Endothelial cell of umbilical vein (primary cell): Measurements from ENCODE around the gene CLTCL1. TPM values are rescaled to one million over a fixed set of nuclear protein-coding genes. Genes with fewer than 3 reads are reported as not detected.

Experiments
- BruUV-seq: library from RNA; stranded (reverse); fragments of 400-500 nt; replicated peaks from 2 replicates; lab custom pipeline; 2021; lab: Mats Ljungman, UMichigan
- CTCF ChIA-PET: fragments of 300-600, 350-600 bp; sonication (Branson Sonifier 250); formaldehyde crosslinking; loops from one replicate; lab custom pipeline; 2021; ENCODE audit warnings: antibody characterized with exemption, inconsistent platforms; lab: Charles Lee
- POLR2A ChIA-PET: fragments of 300-600, 350-600 bp; sonication (Branson Sonifier 250); formaldehyde crosslinking; loops from one replicate; lab custom pipeline; 2021; ENCODE audit warnings: antibody characterized with exemption, inconsistent platforms; lab: Charles Lee
- DNase-seq: peaks from one replicate; pipeline ENCODE4 v3.0.0-alpha.2; 2011; ENCODE audit warnings: low read depth, low spot score
- FAIRE-seq: peaks from 2 replicates; lab custom pipeline; 2011; peaks lifted over from hg19 to GRCh38; lab: Jason Lieb, UNC
- H2AFZ ChIP-seq: 2 replicates; pipeline ENCODE4 v1.6.0; 2012; ENCODE audit warnings: low read depth, low read length, control low read depth, inconsistent platforms
- H3K27ac ChIP-seq: 2 replicates; pipeline ENCODE4 v1.5.1; 2011; ENCODE audit warnings: low read depth, mild to moderate bottlenecking, control low read depth, low read length, moderate library complexity; ENCODE audit not compliant: insufficient read depth
- H3K27me3 ChIP-seq, 2 experiments: 2 replicates each; pipeline versions ENCODE4 v1.6.0 to v1.6.1; 2011; ENCODE audit warnings: low read length in 2 of 2, mixed read lengths in 1 of 2; ENCODE audit not compliant: control insufficient read depth in 2 of 2, insufficient read depth in 2 of 2
- H3K36me3 ChIP-seq, 2 experiments: 2 replicates in 1 of 2; 3 replicates in 1 of 2; pipeline ENCODE4 v1.5.1; 2011; ENCODE audit warnings: low read length in 2 of 2, mild to moderate bottlenecking in 1 of 2, moderate library complexity in 1 of 2; ENCODE audit not compliant: control insufficient read depth in 2 of 2, insufficient read depth in 2 of 2; ENCODE audit errors: extremely low read depth in 1 of 2
- H3K4me1 ChIP-seq: 3 replicates; pipeline ENCODE4 v1.5.1; 2011; ENCODE audit warnings: mild to moderate bottlenecking, low read length; ENCODE audit not compliant: control insufficient read depth, insufficient read depth; ENCODE audit errors: extremely low read depth
- H3K4me2 ChIP-seq: 2 replicates; pipeline ENCODE4 v1.6.1; 2011; ENCODE audit warnings: low read length, control low read depth, mixed read lengths; ENCODE audit not compliant: insufficient read depth
- H3K4me3 ChIP-seq, 3 experiments: fragments of 200-600 bp in 1 of 3; sonication (generic), shearing (Covaris generic) in 1 of 3; replicated peaks in 1 of 3; 2 replicates each; pipeline ENCODE4 v1.5.1; 2011 to 2016; ENCODE audit warnings: control low read depth in 3 of 3, low read length in 3 of 3, mild to moderate bottlenecking in 2 of 3, inconsistent platforms in 1 of 3, low read depth in 1 of 3, moderate library complexity in 1 of 3; ENCODE audit not compliant: insufficient read depth in 1 of 3
- H3K79me2 ChIP-seq: 2 replicates; pipeline ENCODE4 v1.6.0; 2012; ENCODE audit warnings: low read length, inconsistent platforms; ENCODE audit not compliant: control insufficient read depth, insufficient read depth
- H3K9ac ChIP-seq: replicated peaks from 2 replicates; pipeline ENCODE3; 2011; ENCODE audit warnings: low read length, control low read depth; ENCODE audit not compliant: insufficient read depth; ENCODE audit errors: extremely low read depth
- H3K9me1 ChIP-seq: replicated peaks from 3 replicates; pipeline ENCODE4 v1.6.0; 2011; ENCODE audit warnings: mild to moderate bottlenecking, low read length; ENCODE audit not compliant: control insufficient read depth, insufficient read depth; ENCODE audit errors: extremely low read depth
- H3K9me3 ChIP-seq: replicated peaks from 2 replicates; pipeline ENCODE4 v1.5.1; 2012; ENCODE audit warnings: low read length, inconsistent platforms; ENCODE audit not compliant: control insufficient read depth, insufficient read depth
- H4K20me1 ChIP-seq: replicated peaks from 2 replicates; pipeline ENCODE3; 2011; ENCODE audit warnings: mild to moderate bottlenecking, low read length; ENCODE audit not compliant: control insufficient read depth, insufficient read depth; ENCODE audit errors: extremely low read depth
- CTCF ChIP-seq, 2 donors: IDR thresholded peaks; 1 replicate in 1 of 2; 2 replicates in 1 of 2; pipeline ENCODE4 v1.5.1; 2011; ENCODE audit warnings: low read length in 2 of 2, mild to moderate bottlenecking in 2 of 2, moderate library complexity in 2 of 2, control low read depth in 1 of 2, inconsistent platforms in 1 of 2, low read depth in 1 of 2; ENCODE audit not compliant: insufficient read depth in 1 of 2; ENCODE audit errors: extremely low read depth in 1 of 2
- EZH2 ChIP-seq: IDR thresholded peaks from 2 replicates; pipeline ENCODE4 v1.6.1; 2012; ENCODE audit warnings: borderline replicate concordance, low read depth, mild to moderate bottlenecking, moderate library complexity, low read length, inconsistent platforms; ENCODE audit not compliant: severe bottlenecking
- FOS ChIP-seq: IDR thresholded peaks from 2 replicates; pipeline ENCODE4 v1.6.1; 2011; ENCODE audit warnings: mild to moderate bottlenecking, low read length, moderate library complexity, borderline replicate concordance; ENCODE audit not compliant: insufficient read depth
- GATA2 ChIP-seq: IDR thresholded peaks from 2 replicates; pipeline ENCODE4 v1.7.0; 2011; ENCODE audit warnings: low read depth, mild to moderate bottlenecking, moderate library complexity, mixed read lengths, low read length; ENCODE audit not compliant: insufficient read length, insufficient read depth
- JUN ChIP-seq: IDR thresholded peaks from 2 replicates; pipeline ENCODE4 v1.6.1; 2011; ENCODE audit warnings: borderline replicate concordance, low read depth; ENCODE audit not compliant: insufficient read length, insufficient read depth
- MAX ChIP-seq: IDR thresholded peaks from 2 replicates; pipeline ENCODE4 v1.6.1; 2011; ENCODE audit not compliant: insufficient read depth, insufficient read length
- MYC ChIP-seq: IDR thresholded peaks from one replicate; pipeline ENCODE4 v1.6.1; 2011; ENCODE audit warnings: mild to moderate bottlenecking, low read depth, low read length
- POLR2A ChIP-seq: IDR thresholded peaks from 2 replicates; pipeline ENCODE4 v1.6.1; 2012; ENCODE audit warnings: low read depth, mild to moderate bottlenecking, control low read depth, low read length
- POLR2AphosphoS5 ChIP-seq: IDR thresholded peaks from 2 replicates; pipeline ENCODE4 v1.6.1; 2012; ENCODE audit warnings: low read depth, mild to moderate bottlenecking, control low read depth, low read length, moderate library complexity; ENCODE audit not compliant: insufficient read depth
- dilution Hi-C: fragments of 300-500 bp; cut with MboI; formaldehyde crosslinking; loops from one replicate; pipeline ENCODE4 v1.15.0; 2019; ENCODE audit warnings: low sequenced_read_pairs; ENCODE audit not compliant: extremely low pct_ligation_motif_present
- intact Hi-C: fragments of 100-400 bp; cut with micrococcal nuclease; formaldehyde crosslinking; loops from one replicate; pipeline ENCODE4 v1.10.0; 2022
- polyA plus RNA-seq, 4 experiments: library from polyadenylated mRNA; depleted of rRNA in 3 of 4; stranded (reverse) in 3 of 4; unstranded in 1 of 4; fragments of >200 nt; gene quantifications; 2 replicates each; pipeline versions ENCODE4 v1.2.1 to v1.2.3, GENCODE V29; 2011 to 2012; ENCODE audit warnings: missing spikeins in 1 of 4
- total RNA-seq: library from RNA; stranded (reverse); gene quantifications from 2 replicates; pipeline ENCODE4 v1.2.3, GENCODE V29; 2021

Gene CLTCL1
- total and polyA plus RNA-seq, 2 donors (not counting 3 experiments of a cell fraction or from before 2014, with no cell fraction given) = 5.0 to 6.2 TPM

- no peak overlapping the region for H3K9ac ChIP-seq
- ChIA-PET POLR2A (no interaction called here), CTCF (interaction anchor here (1.1 kb wide), 1 partner anchor 12 kb away, joined by 5 read pairs; no protein-coding TSS in a partner anchor)
- FAIRE-seq (no peak), DNase-seq (no peak)
- dilution Hi-C loops (no loop called here), intact Hi-C loops (no loop called here)
- H3K4me2 ChIP-seq = no peak overlapping the region
- TF ChIP-seq MYC (no peak), MAX (no peak), POLR2AphosphoS5 (no peak), CTCF (IDR thresholded peaks at IDR 0.05; ENCODE audit: extremely low read depth in 1 of 2, insufficient read depth in 1 of 2, low read depth in 1 of 2, low read length in 2 of 2) (no peak), POLR2A (no peak), GATA2 (no peak), FOS (no peak), EZH2 (no peak), JUN (no peak)
- peaks cover 8% of the 10 kb centered on the region for H3K79me2 ChIP-seq
- peaks cover 7% of the 10 kb centered on the region for H3K4me1 ChIP-seq
- no peaks in the 10 kb centered on the region for H4K20me1 ChIP-seq
- no peak overlapping the region for H3K27ac ChIP-seq
- H3K36me3 ChIP-seq = no peaks in the 10 kb centered on the region
- H3K27me3 ChIP-seq = peaks cover 22 to 26% of the 10 kb centered on the region in 2 experiments
- H3K9me3 ChIP-seq = no peaks in the 10 kb centered on the region
- BruUV-seq = no TSS peak
- no peaks in the 10 kb centered on the region for H3K9me1 ChIP-seq
- H3K4me3 ChIP-seq = no peak overlapping the region
- H2AFZ ChIP-seq = no peak overlapping the region
These were observed 124.2 kb downstream of the CLTCL1 start for GRCh38 chr22:19167106-19167869.
